Endothelial cell of umbilical vein (primary cell): ENCODE results near the gene MYCT1. TPM values are rescaled to one million over a fixed set of nuclear protein-coding genes. Genes with fewer than 3 reads are reported as not detected.

Experiments used
- BruUV-seq: library from RNA; stranded (reverse); fragments of 400-500 nt; replicated peaks from 2 replicates; lab custom pipeline; 2021; lab: Mats Ljungman, UMichigan
- CTCF ChIA-PET: fragments of 300-600, 350-600 bp; sonication (Branson Sonifier 250); formaldehyde crosslinking; loops from one replicate; lab custom pipeline; 2021; ENCODE audit warnings: antibody characterized with exemption, inconsistent platforms; lab: Charles Lee
- POLR2A ChIA-PET: fragments of 300-600, 350-600 bp; sonication (Branson Sonifier 250); formaldehyde crosslinking; loops from one replicate; lab custom pipeline; 2021; ENCODE audit warnings: antibody characterized with exemption, inconsistent platforms; lab: Charles Lee
- DNase-seq: peaks from one replicate; pipeline ENCODE4 v3.0.0-alpha.2; 2011; ENCODE audit warnings: low read depth, low spot score
- FAIRE-seq: peaks from 2 replicates; lab custom pipeline; 2011; peaks lifted over from hg19 to GRCh38; lab: Jason Lieb, UNC
- H2AFZ ChIP-seq: 2 replicates; pipeline ENCODE4 v1.6.0; 2012; ENCODE audit warnings: low read depth, low read length, control low read depth, inconsistent platforms
- H3K27ac ChIP-seq: 2 replicates; pipeline ENCODE4 v1.5.1; 2011; ENCODE audit warnings: low read depth, mild to moderate bottlenecking, control low read depth, low read length, moderate library complexity; ENCODE audit not compliant: insufficient read depth
- H3K27me3 ChIP-seq, 2 experiments: 2 replicates each; pipeline versions ENCODE4 v1.6.0 to v1.6.1; 2011; ENCODE audit warnings: low read length in 2 of 2, mixed read lengths in 1 of 2; ENCODE audit not compliant: control insufficient read depth in 2 of 2, insufficient read depth in 2 of 2
- H3K36me3 ChIP-seq, 2 experiments: 2 replicates in 1 of 2; 3 replicates in 1 of 2; pipeline ENCODE4 v1.5.1; 2011; ENCODE audit warnings: low read length in 2 of 2, mild to moderate bottlenecking in 1 of 2, moderate library complexity in 1 of 2; ENCODE audit not compliant: control insufficient read depth in 2 of 2, insufficient read depth in 2 of 2; ENCODE audit errors: extremely low read depth in 1 of 2
- H3K4me1 ChIP-seq: 3 replicates; pipeline ENCODE4 v1.5.1; 2011; ENCODE audit warnings: mild to moderate bottlenecking, low read length; ENCODE audit not compliant: control insufficient read depth, insufficient read depth; ENCODE audit errors: extremely low read depth
- H3K4me2 ChIP-seq: 2 replicates; pipeline ENCODE4 v1.6.1; 2011; ENCODE audit warnings: low read length, control low read depth, mixed read lengths; ENCODE audit not compliant: insufficient read depth
- H3K4me3 ChIP-seq, 3 experiments: fragments of 200-600 bp in 1 of 3; sonication (generic), shearing (Covaris generic) in 1 of 3; replicated peaks in 1 of 3; 2 replicates each; pipeline ENCODE4 v1.5.1; 2011 to 2016; ENCODE audit warnings: control low read depth in 3 of 3, low read length in 3 of 3, mild to moderate bottlenecking in 2 of 3, inconsistent platforms in 1 of 3, low read depth in 1 of 3, moderate library complexity in 1 of 3; ENCODE audit not compliant: insufficient read depth in 1 of 3
- H3K79me2 ChIP-seq: 2 replicates; pipeline ENCODE4 v1.6.0; 2012; ENCODE audit warnings: low read length, inconsistent platforms; ENCODE audit not compliant: control insufficient read depth, insufficient read depth
- H3K9ac ChIP-seq: replicated peaks from 2 replicates; pipeline ENCODE3; 2011; ENCODE audit warnings: low read length, control low read depth; ENCODE audit not compliant: insufficient read depth; ENCODE audit errors: extremely low read depth
- H3K9me1 ChIP-seq: replicated peaks from 3 replicates; pipeline ENCODE4 v1.6.0; 2011; ENCODE audit warnings: mild to moderate bottlenecking, low read length; ENCODE audit not compliant: control insufficient read depth, insufficient read depth; ENCODE audit errors: extremely low read depth
- H3K9me3 ChIP-seq: replicated peaks from 2 replicates; pipeline ENCODE4 v1.5.1; 2012; ENCODE audit warnings: low read length, inconsistent platforms; ENCODE audit not compliant: control insufficient read depth, insufficient read depth
- H4K20me1 ChIP-seq: replicated peaks from 2 replicates; pipeline ENCODE3; 2011; ENCODE audit warnings: mild to moderate bottlenecking, low read length; ENCODE audit not compliant: control insufficient read depth, insufficient read depth; ENCODE audit errors: extremely low read depth
- EZH2 ChIP-seq: IDR thresholded peaks from 2 replicates; pipeline ENCODE4 v1.6.1; 2012; ENCODE audit warnings: borderline replicate concordance, low read depth, mild to moderate bottlenecking, moderate library complexity, low read length, inconsistent platforms; ENCODE audit not compliant: severe bottlenecking
- FOS ChIP-seq: IDR thresholded peaks from 2 replicates; pipeline ENCODE4 v1.6.1; 2011; ENCODE audit warnings: mild to moderate bottlenecking, low read length, moderate library complexity, borderline replicate concordance; ENCODE audit not compliant: insufficient read depth
- GATA2 ChIP-seq: IDR thresholded peaks from 2 replicates; pipeline ENCODE4 v1.7.0; 2011; ENCODE audit warnings: low read depth, mild to moderate bottlenecking, moderate library complexity, mixed read lengths, low read length; ENCODE audit not compliant: insufficient read length, insufficient read depth
- JUN ChIP-seq: IDR thresholded peaks from 2 replicates; pipeline ENCODE4 v1.6.1; 2011; ENCODE audit warnings: borderline replicate concordance, low read depth; ENCODE audit not compliant: insufficient read length, insufficient read depth
- MAX ChIP-seq: IDR thresholded peaks from 2 replicates; pipeline ENCODE4 v1.6.1; 2011; ENCODE audit not compliant: insufficient read depth, insufficient read length
- MYC ChIP-seq: IDR thresholded peaks from one replicate; pipeline ENCODE4 v1.6.1; 2011; ENCODE audit warnings: mild to moderate bottlenecking, low read depth, low read length
- POLR2A ChIP-seq: IDR thresholded peaks from 2 replicates; pipeline ENCODE4 v1.6.1; 2012; ENCODE audit warnings: low read depth, mild to moderate bottlenecking, control low read depth, low read length
- POLR2AphosphoS5 ChIP-seq: IDR thresholded peaks from 2 replicates; pipeline ENCODE4 v1.6.1; 2012; ENCODE audit warnings: low read depth, mild to moderate bottlenecking, control low read depth, low read length, moderate library complexity; ENCODE audit not compliant: insufficient read depth
- dilution Hi-C: fragments of 300-500 bp; cut with MboI; formaldehyde crosslinking; loops from one replicate; pipeline ENCODE4 v1.15.0; 2019; ENCODE audit warnings: low sequenced_read_pairs; ENCODE audit not compliant: extremely low pct_ligation_motif_present
- intact Hi-C: fragments of 100-400 bp; cut with micrococcal nuclease; formaldehyde crosslinking; loops from one replicate; pipeline ENCODE4 v1.10.0; 2022
- polyA plus RNA-seq, 4 experiments: library from polyadenylated mRNA; depleted of rRNA in 3 of 4; stranded (reverse) in 3 of 4; unstranded in 1 of 4; fragments of >200 nt; gene quantifications; 2 replicates each; pipeline versions ENCODE4 v1.2.1 to v1.2.3, GENCODE V29; 2011 to 2012; ENCODE audit warnings: missing spikeins in 1 of 4
- total RNA-seq: library from RNA; stranded (reverse); gene quantifications from 2 replicates; pipeline ENCODE4 v1.2.3, GENCODE V29; 2021
- TF ChIP-seq, protein P1 (sequence below), 2 donors: IDR thresholded peaks; 1 replicate in 1 of 2; 2 replicates in 1 of 2; pipeline ENCODE4 v1.5.1; 2011; ENCODE audit warnings: low read length in 2 of 2, mild to moderate bottlenecking in 2 of 2, moderate library complexity in 2 of 2, control low read depth in 1 of 2, inconsistent platforms in 1 of 2, low read depth in 1 of 2; ENCODE audit not compliant: insufficient read depth in 1 of 2; ENCODE audit errors: extremely low read depth in 1 of 2

Gene MYCT1
- total and polyA plus RNA-seq, 2 donors (not counting 3 experiments of a cell fraction or from before 2014, with no cell fraction given), result 110 to 119 TPM

GRCh38 chr6:152721956-152722355 is 24.3 kb downstream of the MYCT1 start:
- Histone ChIP-seq H3K79me2 (peaks cover 57% of the 10 kb centered on the region), H2AFZ (no peak overlapping the region), H3K4me1 (peaks cover 43% of the 10 kb centered on the region), H4K20me1 (peaks cover 2% of the 10 kb centered on the region), H3K9me1 (no peaks in the 10 kb centered on the region), H3K4me3 (no peak overlapping the region), H3K36me3 (peaks cover 10 to 15% of the 10 kb centered on the region in 2 experiments), H3K9me3 (no peaks in the 10 kb centered on the region), H3K27ac (peak overlapping the region; percentile 86), H3K4me2 (no peak overlapping the region), H3K9ac (no peak overlapping the region), H3K27me3 (no peaks in the 10 kb centered on the region)
- intact Hi-C loops, result loop anchor here (1.0 kb wide), 3 partner anchors 20 to 49 kb away; partner anchors contain the start of gene MYCT1
- TSS peak; percentile 19 for BruUV-seq
- FAIRE-seq (no peak), DNase-seq (no peak)
- ChIA-PET POLR2A (interaction anchor here (3.2 kb wide), 1 partner anchor 21 kb away, joined by 15 read pairs; no protein-coding TSS in a partner anchor), CTCF (interaction anchor here (1.5 kb wide), 1 partner anchor 15 kb away, joined by 3 read pairs; no protein-coding TSS in a partner anchor)
- TF ChIP-seq EZH2, result no peak
- no peak for TF ChIP-seq GATA2
- dilution Hi-C loops, result no loop called here

GRCh38 chr6:152723398-152723797 is 25.7 kb downstream of the MYCT1 start:
- BruUV-seq, result no TSS peak
- Histone ChIP-seq H3K4me1 (peaks cover 43% of the 10 kb centered on the region), H3K9me1 (no peaks in the 10 kb centered on the region), H3K27ac (peak overlapping the region; percentile 45), H4K20me1 (peaks cover 2% of the 10 kb centered on the region), H3K4me2 (peak overlapping the region; percentile 16), H3K36me3 (peaks cover 10 to 15% of the 10 kb centered on the region in 2 experiments), H3K4me3 (no peak overlapping the region), H2AFZ (no peak overlapping the region), H3K9ac (no peak overlapping the region), H3K27me3 (no peaks in the 10 kb centered on the region), H3K79me2 (peaks cover 44% of the 10 kb centered on the region), H3K9me3 (no peaks in the 10 kb centered on the region)
- dilution Hi-C loops, result no loop called here
- intact Hi-C loops, result no loop called here
- ChIA-PET POLR2A (no interaction called here), CTCF (no interaction called here)
- DNase-seq, result peak; percentile 27
- TF ChIP-seq FOS, result peak; percentile 69
- no peak for TF ChIP-seq MAX
- no peak for TF ChIP-seq GATA2
- TF ChIP-seq EZH2, result no peak
- TF ChIP-seq JUN, result peak; percentile 35
- TF ChIP-seq, protein P1, sequence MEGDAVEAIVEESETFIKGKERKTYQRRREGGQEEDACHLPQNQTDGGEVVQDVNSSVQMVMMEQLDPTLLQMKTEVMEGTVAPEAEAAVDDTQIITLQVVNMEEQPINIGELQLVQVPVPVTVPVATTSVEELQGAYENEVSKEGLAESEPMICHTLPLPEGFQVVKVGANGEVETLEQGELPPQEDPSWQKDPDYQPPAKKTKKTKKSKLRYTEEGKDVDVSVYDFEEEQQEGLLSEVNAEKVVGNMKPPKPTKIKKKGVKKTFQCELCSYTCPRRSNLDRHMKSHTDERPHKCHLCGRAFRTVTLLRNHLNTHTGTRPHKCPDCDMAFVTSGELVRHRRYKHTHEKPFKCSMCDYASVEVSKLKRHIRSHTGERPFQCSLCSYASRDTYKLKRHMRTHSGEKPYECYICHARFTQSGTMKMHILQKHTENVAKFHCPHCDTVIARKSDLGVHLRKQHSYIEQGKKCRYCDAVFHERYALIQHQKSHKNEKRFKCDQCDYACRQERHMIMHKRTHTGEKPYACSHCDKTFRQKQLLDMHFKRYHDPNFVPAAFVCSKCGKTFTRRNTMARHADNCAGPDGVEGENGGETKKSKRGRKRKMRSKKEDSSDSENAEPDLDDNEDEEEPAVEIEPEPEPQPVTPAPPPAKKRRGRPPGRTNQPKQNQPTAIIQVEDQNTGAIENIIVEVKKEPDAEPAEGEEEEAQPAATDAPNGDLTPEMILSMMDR (IDR thresholded peaks at IDR 0.05; ENCODE audit: extremely low read depth in 1 of 2, insufficient read depth in 1 of 2, low read depth in 1 of 2, low read length in 2 of 2), result no peak
- TF ChIP-seq POLR2A, result no peak
- no peak for TF ChIP-seq MYC
- TF ChIP-seq POLR2AphosphoS5, result no peak
- peak; percentile 43 for FAIRE-seq
